ENCODE measurements around the gene TMEM143. TPM values are rescaled to one million over a fixed set of nuclear protein-coding genes. Genes with fewer than 3 reads are reported as not detected.
"Not testable (repeated sequence)": the region's sequence is repeated elsewhere in the genome, so short reads cannot be mapped to it uniquely, and the experiment has no call there.

TMEM143 gene
- total RNA-seq, 1 donor from 2014 or later = 19.0 TPM

- ATAC-seq = no peak
- DNase-seq (ENCODE audit: low spot score) = no peak
These were observed 61.7 kb downstream of the TMEM143 start for GRCh38 chr19:48301886-48302599.

- DNase-seq (ENCODE audit: low spot score) (no peak), ATAC-seq (no peak)
These were observed 65.8 kb downstream of the TMEM143 start for GRCh38 chr19:48297975-48298374.

DNA sequence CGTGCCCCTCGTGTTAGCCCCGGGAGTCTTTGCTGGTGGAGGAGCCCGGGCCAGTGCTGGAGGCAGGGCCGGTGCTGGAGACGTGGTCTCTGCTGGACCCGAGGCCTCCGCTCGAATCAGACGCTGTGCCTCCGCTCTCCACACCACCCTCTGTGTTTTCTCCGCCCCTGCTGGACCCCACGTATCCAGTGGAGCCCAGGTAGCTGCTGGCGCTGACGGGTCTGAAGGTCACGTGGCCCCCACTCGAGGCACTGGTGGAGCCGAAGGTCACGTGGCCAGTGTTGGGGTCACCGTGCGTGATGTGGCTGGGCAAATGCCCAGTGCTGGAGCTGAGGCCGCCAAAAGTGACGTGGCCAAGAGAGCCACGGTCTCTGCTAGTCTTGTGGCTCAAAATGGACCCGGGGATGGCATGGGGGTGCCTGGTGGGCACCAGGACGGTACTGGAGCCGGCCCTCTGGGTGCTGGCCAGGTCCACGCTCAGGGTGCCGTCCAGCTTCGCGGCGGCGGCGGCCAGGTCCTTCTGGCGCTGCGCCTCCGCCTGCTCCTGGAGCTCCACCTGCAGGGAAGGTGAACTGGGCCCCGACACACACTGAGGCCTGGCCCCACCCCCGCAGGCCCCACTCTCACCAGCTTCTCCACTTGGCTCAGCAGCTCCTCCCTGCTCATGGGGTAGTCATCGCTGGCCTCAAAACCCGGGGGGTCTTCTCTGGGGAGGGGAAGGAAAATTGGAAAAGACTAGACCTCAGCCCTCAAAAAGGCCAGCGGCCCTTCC is 66.6 kb downstream of the TMEM143 start:
- ATAC-seq (no peak), DNase-seq (ENCODE audit: low spot score) (no peak)

DNA sequence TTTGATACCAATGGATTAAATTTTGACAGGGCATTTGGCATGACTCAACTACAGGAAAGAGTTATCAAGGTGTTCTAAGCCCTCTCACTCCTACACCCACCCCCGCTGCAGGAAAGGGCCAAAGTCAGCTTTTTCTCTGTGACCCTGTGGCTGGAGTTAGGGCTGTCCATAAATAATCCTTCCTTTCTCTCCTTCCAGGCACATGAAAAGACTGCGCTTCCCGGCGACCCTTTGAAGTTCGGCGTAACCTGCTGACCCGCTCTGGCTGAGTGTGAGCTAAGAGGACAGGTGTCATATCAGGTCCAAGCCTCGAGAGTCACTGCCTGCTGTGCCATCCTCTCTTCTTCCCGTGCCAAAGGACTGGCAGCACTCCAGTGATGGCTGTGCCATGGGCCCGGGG is 68.3 kb downstream of the TMEM143 start:
- ATAC-seq (no peak), DNase-seq (ENCODE audit: low spot score) (no peak)

DNA sequence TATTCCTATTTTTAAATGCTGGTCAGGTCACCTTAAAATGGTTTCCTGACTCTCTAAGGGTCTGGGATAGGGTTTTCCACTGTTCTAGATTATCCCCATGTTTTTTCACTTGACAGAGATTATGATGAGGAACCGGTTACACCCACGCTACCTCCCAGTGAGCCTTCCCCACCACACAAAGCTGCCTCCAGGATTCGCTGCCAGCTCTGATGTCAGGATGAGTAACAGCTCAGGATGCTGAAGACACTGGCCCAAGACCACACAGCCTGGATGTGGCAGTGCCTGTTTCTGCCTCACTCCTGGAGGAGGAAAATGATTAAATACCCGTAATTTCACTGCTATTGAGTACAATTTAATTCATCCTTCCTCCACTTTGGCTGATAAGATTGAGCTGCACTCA is 70.9 kb downstream of the TMEM143 start:
- DNase-seq (ENCODE audit: low spot score) (no peak), ATAC-seq (no peak)

GRCh38 chr19:48291489-48291815 is 72.3 kb downstream of the TMEM143 start:
- not testable (repeated sequence) for DNase-seq (ENCODE audit: low spot score); ATAC-seq

DNA sequence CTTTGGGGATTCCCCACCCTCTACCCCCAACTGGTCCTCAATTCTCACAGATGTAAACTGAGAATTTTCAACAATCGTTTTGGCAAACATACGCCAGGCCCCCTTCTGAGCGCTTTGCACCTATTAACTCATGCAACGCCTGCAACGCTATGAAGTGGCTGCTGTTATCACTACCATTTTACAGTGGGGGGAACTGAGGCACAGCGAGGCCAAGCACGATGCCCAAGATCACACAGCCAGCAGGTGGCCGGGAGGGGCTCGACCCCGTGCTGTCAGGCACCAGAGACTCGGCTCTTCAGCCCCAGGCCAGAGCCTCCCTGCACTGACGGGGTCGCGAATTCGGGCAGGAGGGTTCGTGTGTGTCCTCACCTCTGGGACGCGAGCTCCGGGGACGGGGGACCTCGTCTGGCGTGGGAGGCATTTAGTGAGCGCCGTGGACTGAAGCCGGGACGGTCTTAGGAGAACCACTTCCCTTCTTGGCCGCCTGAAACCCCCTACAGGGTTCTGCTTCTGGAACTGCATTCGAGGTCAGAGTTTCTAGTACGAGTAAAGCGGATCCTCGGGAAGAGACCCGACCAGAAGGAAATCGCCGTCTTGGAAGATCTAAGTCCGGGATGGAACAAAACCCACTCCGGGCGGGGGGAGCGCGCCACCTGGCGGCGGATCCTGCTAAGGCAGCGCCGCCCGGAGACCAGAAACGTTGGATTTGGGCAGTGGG is 72.8 kb downstream of the TMEM143 start:
- DNase-seq (ENCODE audit: low spot score) (peak; percentile 72), ATAC-seq (peak; percentile 98)

DNA sequence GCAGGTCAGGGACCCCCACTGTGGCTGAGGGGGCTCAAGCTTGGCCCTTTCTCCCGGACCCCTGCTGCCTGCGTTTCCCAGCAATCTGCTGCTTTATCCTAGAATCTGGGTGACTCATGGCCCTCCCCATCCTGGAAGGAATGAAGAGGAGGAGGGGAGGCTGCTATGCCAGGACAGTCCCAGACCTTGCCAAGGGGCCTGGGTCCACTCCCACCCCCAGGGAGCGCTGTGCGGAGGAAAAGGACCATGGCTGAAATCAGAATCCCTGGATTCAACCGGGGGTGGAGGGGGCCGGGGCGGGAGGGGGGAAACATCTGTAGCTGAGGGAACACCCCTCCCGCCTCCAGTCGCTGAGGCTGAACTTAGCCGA is 73.4 kb downstream of the TMEM143 start:
- no peak for DNase-seq (ENCODE audit: low spot score)
- no peak for ATAC-seq

- ATAC-seq (no peak), DNase-seq (ENCODE audit: low spot score) (no peak)
These were observed 76.0 kb downstream of the TMEM143 start for GRCh38 chr19:48287748-48288147.

DNA sequence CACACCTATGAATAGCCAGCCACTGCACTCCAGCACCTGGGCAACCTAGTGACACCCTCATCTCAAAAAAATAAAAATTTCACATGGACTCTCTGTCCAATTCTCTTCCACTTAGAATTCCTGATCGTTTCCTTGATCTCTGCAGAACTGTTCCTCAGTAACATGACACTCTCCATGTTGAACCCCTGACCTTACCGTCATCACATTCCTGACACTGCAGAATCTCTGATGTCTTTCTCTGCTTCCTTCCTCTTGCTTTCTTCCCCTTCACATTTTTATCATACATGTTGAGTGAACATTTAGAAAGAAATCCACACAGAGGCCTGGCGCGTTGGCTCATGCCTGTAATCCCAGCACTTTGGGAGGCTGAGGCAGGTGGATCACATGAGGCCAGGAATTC is 78.8 kb downstream of the TMEM143 start:
- DNase-seq (ENCODE audit: low spot score) = no peak

DNA sequence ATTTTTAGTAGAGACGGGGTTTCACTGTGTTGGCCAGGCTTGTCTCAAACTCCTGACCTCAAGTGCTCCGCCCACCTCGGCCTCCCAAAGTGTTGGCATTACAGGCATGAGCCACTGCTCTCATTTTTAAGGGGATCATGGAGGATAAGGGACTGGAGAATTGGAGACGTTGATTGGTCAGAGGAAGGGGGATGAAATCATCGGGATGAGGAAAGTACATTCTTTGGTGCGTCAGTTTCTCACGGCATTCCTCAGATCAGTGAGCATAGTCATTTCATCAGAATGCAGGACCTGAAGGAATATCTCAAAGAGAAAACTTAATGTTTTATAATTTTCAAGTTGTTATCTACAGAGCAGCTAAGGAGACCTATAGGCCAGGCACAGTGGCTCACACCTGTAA is 79.8 kb downstream of the TMEM143 start:
- ATAC-seq = no peak
- DNase-seq (ENCODE audit: low spot score) = no peak

More for the DNA sequence above, 78.8 kb downstream of the TMEM143 start:
- no peak for ATAC-seq

Other genes starting within 250 kb of the TMEM143 start
- gene LIG1, start 193.6 kb downstream of the TMEM143 start, total RNA-seq = 9.8 TPM
- gene ZSWIM9, start 193.3 kb downstream of the TMEM143 start, total RNA-seq = 3.2 TPM
- 17.4 TPM for gene CARD8, start 108.0 kb downstream of the TMEM143 start, total RNA-seq
- not detected for gene ZNF114, start 93.9 kb downstream of the TMEM143 start, total RNA-seq
- gene EMP3, start 38.4 kb downstream of the TMEM143 start, total RNA-seq = 6.7 TPM
- gene SYNGR4, start 427 bp upstream of the TMEM143 start, total RNA-seq = not detected
- 68.4 TPM for gene KDELR1, start 27.6 kb upstream of the TMEM143 start, total RNA-seq
- 0.20 TPM for gene GRIN2D, start 29.7 kb upstream of the TMEM143 start, total RNA-seq
- gene GRWD1, start 82.0 kb upstream of the TMEM143 start, total RNA-seq = 16.0 TPM
- 0.38 TPM for gene KCNJ14, start 91.6 kb upstream of the TMEM143 start, total RNA-seq
- 13.9 TPM for gene CYTH2, start 105.4 kb upstream of the TMEM143 start, total RNA-seq
- gene LMTK3, start 147.9 kb upstream of the TMEM143 start, total RNA-seq = 0.43 TPM
- not detected for gene SULT2B1, start 188.2 kb upstream of the TMEM143 start, total RNA-seq
- not detected for gene SPACA4, start 242.8 kb upstream of the TMEM143 start, total RNA-seq